GM21447 (cell line): ENCODE results near the gene SPATA17.

Experiments used
- ATAC-seq: cut with Tn5 transposase; IDR thresholded peaks from one replicate; pipeline ENCODE4 v1.9.1; 2021; ENCODE audit not compliant: unreplicated experiment

Gene SPATA17

DNA sequence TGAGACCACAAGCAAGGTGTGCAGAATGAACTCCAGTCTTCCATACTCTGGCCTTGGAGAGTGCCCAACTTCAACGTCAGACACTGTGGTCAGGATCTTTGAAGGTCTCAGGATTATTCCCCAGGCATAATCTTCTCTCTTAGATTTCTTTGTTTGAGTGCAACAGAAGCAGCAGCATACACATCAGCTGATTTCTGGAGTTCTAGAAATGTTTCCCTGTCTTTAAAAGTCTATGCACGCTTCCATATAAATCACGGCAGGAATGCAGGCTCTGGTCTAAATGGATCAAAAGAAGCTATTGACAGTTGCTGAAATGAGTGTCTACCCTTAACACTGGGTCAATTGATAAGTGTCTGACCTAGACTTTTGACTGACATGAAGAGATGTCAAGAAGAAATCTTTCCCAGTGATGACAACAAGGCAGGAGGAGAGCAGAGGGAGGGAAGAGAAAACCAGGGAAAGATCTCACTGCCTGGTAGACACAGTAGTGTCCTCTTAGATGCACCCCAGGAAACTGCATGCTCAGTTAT, 279.7 kb downstream of the SPATA17 start:
- no peak for ATAC-seq

DNA sequence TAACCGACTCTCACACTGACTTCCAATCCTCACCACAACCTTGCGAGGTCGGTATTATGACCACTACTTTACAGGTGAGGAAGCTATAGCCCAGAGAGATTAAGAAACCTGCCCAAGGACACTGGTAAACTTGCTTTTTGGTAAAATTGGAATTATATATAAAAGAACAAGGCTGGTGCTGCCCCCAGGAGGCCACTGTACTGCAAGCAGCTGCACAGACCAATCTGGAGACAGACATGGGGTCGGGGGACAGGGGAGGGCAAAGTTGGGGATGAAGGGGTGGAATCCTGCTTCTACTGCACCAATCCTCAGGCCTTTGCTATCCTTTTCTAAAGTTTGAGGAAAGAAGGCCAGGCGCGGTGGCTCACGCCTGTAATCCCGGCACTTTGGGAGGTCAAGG, 280.8 kb downstream of the SPATA17 start:
- ATAC-seq: no peak

DNA sequence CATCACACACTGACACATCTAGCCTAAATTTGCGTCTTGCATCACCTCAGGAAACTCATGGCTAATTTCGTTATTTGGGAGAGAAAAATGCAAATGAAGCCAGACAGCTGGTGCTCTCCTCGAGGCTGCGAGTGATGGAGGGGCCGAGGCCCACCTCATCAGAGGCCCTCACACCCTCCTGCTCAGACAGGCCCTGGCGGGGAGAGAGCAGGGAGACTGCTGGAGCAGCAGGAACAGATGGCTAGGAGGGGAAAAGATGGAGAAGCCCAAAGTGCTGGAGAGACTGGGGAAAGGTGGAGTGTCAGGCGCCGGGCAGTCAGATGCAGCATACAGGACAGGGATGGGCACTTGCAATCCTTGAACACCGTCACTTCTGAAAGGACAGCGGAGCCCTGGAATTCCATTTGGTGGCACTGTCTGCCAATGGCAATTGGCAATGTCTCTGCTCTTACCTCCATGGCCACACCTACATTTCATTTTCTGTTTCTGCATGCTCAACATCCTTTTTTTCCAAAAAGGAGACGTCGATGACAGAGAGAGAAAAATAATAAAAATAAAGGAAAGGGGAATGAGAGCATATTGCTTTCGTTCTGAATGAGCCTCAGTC, 286.2 kb downstream of the SPATA17 start:
- no peak for ATAC-seq

DNA sequence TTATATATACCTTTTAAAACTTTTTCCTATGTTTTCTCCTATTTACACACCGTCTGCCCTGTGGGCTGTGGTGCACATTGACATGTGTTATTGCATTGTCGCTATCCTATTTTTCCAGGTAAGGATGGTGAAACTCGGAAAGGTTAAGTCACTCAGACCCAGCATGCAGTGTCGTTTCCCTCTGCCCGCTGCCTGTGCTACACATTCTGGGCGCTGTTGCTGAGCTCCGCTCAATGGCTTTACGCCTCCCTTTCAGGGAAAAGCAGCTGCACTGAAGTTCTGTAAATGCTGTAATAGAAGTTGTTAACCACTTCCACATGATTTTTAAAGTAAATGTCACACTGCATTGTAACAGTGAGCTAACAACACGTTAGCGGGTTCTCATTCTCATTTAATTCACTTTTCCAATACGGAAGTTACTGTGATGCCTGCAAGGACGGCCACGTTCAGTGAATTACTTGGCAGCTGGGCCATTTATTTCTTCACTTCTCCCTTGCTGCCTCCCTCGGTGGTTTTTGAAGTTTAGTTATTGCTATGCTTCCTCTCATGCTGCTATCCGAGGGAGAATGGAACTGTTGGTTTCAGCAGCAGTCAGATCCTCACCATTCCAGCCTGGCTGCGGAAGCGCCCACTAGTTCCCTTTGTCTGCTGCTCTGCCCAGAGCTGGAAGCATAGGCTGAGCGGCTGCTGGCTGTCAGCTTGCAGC, 288.7 kb downstream of the SPATA17 start:
- no peak for ATAC-seq
